IPS-NIHi7 (cell line): ENCODE measurements around the gene MPI.
A peak's percentile ranks its signal among the peaks of the same experiment; 100 is the strongest.
"Not testable (repeated sequence)": the region's sequence is repeated elsewhere in the genome, so short reads cannot be mapped to it uniquely, and the experiment has no call there.

Experiments
- DNase-seq: peaks from one replicate; pipeline ENCODE4 v3.0.0; 2012; ENCODE audit warnings: mixed read lengths; ENCODE audit errors: extremely low spot score

MPI gene

GRCh38 chr15:74863239-74864056 is 26.4 kb upstream of the MPI start:
- DNase-seq, result no peak

DNA sequence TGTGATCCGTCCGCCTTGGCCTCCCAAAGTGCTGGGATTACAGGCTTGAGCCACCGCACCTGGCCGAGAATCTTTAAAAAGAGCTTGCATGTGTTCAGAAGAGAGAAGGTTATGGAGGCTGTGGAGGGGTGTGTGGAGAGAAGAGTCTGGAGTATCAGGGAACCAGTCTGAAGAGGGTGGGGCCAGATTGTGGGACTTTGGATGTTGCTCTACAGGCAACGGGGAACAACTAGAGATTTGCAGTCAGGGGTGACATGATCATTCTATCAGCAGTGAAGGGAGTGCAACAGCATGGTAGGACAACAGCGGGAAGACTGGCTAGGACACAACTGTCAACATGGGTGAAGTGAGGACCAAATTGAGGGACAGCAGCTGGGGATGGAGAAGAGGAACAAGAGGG is 25.5 kb upstream of the MPI start:
- no peak for DNase-seq

- no peak for DNase-seq
Observed at GRCh38 chr15:74865316-74865715, 24.5 kb upstream of the MPI start.

- no peak for DNase-seq
Observed at GRCh38 chr15:74866090-74866489, 23.8 kb upstream of the MPI start.

DNA sequence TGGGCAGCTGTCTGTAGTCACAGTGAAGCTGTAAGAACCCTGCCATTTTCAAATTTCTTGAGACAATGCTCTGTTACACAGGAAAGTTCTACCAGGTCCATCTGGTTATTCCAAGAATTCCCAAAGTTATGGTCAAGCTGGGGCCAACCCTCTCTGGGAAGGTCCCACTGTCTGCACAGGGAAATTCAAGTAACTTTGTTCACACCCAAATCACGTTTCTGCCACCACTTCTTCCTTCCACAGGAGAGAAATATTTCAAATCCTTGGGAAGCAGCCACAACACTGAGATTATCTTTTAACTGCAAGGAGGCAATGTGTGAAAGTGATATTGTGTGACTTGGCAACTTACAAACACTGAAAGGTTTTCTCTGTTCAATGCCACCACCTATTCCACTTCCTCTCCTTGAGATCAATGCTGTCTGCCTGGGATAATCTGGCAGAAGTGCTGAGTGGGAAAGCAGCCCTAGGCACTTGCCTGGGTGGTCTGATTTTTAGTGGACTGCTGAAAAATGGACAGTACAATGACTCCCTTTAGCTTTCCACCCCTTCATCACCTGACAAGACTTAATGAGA is 22.3 kb upstream of the MPI start:
- no peak for DNase-seq

DNA sequence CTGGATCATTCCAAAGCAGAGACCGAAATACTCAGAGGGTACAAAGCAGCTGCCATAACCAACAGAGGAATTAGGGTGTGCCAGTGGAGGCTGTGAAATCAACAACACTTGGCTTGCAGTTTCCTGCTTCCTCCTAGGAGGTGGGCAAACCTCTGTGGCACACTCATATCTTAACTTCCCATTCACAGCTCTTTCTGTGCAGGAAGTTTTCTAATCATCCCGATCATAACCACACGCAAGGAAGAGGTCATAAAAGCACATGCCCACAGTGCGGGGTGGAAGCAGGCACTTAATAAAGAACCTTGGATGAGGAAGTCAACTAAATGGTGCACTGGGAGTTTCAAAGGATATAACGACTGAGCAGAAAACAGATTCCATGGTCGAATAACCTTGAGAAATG is 21.8 kb upstream of the MPI start:
- no peak for DNase-seq

DNA sequence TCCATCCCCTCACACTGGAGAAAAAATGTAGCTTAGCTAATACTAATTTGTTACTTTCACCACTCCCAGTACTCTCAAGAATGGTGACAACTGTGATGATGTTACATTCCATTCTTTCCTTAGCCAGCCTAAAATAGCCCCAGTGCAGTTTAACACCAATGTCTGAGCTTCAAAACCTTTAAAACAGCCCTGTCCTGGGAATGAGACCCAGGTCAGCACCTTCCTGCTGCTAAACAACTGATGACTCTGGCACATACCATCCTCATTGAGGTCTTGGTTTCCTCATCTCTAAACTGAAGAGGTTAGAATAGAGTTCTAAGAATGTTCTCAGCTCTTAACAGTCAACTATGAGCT is 20.5 kb upstream of the MPI start:
- no peak for DNase-seq

GRCh38 chr15:74869726-74870407 is 20.0 kb upstream of the MPI start:
- DNase-seq, result no peak

DNA sequence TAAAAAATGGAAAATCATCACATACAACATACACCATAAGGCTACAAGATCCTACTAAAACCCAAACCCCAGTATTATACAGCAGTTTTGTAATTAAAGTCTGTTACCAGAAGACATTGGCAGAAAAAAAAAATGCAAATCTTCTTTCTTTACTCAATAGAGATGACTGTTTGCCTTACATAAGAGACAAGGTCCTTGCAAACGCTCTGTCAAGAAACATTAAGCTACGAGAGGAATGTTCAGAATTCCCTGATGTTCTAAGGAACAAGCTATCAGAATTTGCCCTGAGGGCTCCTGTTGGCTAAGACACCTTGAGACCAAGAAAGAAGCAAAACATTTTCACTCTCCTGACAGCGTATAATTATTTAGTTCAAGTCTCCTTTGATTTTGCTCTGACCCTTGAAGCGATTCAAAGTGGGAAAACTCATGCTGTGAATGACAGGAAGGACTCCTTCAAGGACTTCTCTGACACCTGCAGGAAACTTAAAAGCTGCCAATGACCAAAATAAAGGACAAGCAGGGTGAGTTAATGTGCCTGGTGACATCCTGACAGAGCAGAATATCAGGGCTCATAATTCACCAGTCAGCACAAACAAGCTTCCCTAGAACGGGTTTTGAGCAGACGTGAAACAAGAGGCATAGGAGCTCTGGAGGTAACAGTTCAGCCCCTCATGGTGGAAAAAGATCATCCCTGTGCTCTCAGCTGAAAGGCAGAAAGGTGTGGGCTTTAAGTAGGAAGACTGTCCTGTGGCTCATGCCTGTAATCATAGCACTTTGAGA is 19.2 kb upstream of the MPI start:
- no peak for DNase-seq

DNA sequence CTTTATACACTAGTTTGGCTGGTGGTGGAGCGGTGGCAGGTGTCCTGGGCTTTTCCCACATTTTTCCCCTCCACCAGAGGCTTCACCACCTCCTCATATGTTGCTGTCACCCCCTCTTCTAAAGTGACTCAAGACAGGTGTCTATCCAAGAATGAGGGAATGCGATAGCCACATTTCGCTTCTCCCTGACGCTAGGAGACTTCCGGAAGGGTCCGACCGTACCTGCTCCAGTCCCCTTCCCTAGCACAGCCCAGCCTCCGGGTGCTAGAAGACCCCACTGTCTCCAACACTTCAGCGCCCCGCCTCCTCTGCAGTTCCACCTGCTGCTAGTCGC is 17.2 kb upstream of the MPI start:
- DNase-seq, result no peak

DNA sequence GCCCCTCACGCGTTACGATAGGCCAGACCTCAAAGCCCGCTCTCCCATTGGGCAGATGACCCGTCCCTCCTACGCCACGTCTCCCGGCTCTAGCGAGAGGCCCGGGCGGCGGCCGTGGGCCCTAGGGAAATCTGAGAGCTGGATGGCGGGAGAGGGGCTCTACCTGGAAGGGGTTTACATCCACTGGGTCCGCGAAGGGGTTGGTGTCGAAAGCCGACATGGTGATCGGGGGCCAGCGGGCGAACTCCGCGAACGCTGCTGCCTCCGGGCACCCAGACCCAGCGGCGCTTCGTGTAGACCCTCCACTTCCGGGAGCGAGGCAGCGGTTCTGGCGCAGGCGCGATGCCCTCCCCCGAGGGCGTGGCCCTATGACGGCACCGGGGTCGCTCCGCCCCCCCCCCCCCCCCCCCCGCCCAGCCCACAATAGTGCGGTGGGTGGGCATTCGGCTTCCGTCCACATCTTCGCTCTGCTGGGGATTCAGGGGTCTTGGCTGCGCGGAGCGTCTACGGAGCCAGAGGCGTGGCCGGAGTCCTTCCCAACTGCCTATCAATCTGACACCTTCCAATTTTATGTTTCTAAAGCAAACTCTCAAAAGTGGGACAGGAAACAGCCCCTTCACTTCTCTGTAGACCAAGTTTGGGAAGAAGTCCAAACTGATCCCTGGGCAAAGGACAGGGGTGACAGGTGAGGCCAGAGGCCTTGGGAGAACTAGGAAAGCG is 16.6 kb upstream of the MPI start, which contains the start of gene SCAMP2:
TSS of gene SCAMP2 (minus strand) at position 330 of the 720 bp plus-strand sequence. CDS start at position 220, 110 bp downstream.
- DNase-seq, result peak; percentile 99

- no peak for DNase-seq
Observed at GRCh38 chr15:74873756-74874424, 16.0 kb upstream of the MPI start.

DNA sequence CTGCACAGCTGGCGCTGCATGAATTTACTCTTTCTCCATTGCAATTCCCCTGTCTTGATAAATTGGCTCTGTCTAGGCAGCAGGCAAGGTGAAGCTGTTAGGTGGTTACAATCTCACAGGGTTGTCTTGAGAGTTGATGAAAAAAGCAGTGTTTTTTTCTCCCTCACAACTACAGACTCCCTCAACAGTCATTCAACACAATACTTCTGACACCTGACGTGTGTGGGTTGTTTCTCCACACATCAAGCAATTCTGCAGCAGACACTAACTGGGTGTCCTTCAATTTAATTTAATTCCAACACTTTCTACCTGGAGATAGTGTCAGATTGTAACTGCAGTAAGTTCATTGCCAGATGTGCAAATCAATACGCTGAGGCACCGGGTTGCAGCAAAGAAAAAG is 11.6 kb upstream of the MPI start:
- DNase-seq, result no peak

DNA sequence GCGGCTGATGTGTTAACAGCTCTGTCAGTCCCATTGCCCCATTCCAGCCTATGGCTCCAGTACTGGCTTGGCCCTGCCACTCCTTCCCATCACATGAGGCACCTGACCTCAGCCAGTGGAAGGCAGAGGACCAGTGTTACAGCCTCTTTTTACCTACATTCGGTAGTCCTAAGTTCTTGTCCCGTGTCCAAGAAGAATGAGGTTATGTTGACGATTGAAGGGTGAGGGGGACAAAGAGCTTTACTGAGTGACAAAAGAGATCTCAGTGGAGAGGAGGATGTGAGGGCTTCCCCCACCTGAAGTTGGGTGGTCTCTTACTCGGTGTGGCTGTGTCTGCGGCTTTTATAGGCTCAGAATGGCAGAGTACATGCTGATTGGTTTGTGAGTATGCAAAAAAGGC is 7.3 kb upstream of the MPI start:
- no peak for DNase-seq

DNA sequence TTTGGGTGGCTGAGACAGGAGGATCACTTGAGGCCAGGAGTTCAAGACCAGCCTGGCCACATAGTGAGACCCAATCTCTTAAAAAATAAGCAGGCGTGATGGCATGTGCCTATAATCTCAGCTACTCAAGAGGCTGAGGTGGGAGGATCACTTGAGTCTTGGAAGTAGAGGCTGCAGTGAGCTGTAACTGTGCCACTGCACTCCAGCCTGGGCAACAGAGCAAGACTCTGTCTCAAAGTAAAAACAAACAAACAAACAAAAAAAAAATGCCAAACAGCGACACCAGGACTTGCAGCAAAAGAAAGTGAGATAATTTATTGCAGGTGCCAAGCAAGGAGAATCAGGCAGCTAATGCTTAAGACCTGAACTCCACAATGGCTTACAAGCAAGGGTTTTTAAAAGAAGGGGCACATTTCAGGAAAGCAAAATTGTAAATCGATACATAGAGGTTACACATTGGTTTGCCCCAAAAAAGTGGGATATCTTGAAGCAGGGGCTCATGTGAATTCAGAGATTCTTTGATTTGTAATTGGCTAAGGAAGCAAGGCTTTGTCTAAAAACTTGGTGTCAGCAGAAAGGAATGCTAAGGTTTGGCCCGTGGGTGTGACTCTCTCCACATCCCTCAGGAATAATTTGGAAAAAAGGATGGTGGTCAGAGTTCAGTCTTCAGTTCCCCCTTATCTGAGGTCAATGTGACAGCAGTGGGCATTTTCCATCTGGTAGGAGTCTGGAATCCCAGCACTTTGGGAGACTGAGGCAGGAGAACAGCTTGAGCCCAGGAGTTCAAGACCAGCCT is 5.2 kb upstream of the MPI start:
- no peak for DNase-seq

GRCh38 chr15:74885461-74885860 is 4.4 kb upstream of the MPI start:
- DNase-seq, result no peak

GRCh38 chr15:74887537-74888193 is 2.2 kb upstream of the MPI start:
- DNase-seq, result not testable (repeated sequence)

- no peak for DNase-seq
Observed at GRCh38 chr15:74888716-74889115, 1.1 kb upstream of the MPI start.

DNA sequence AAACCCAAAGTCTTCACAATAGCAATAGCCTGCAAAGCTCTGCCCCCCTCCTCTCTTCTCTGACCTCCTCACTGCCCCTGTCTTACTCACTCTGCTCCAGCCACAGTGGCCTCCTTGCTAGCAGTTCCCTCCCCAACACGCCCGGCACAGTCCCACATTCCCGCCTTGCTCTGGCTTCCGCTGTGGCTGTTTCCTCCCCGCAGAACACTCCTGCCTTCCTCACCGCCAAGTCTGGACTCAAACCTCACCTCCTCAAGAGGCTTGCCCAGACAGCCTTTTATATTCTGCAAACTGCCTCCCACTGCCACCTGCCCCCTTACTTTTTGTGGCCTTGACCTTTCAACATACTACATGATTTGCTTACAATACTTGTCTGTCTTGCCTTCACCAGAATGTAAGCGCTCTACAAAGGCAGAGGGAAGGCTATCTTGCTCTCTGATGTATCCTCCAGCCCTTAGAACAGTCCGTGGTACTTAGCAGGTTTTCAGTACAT is 406 bp upstream of the MPI start:
- DNase-seq, result peak; percentile 60

DNA sequence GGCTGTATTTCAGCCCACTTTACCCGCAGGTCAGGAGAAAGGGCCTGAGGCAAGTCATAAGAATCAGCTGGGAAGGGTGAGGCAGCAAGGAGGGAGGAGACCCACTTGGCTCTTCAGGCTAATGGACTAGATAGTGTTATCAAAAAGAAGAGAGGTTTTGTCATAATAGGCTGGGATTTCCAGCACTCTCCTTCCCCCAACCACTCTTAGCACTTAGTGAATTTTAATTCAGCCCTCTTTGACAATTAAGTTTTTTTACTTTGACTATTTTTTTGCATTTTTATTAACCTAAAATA is 771 bp downstream of the MPI start:
- DNase-seq, result no peak
